SK-N-SH treated with all-trans-retinoic acid at 6 μM for 48 hours (cell line): ENCODE measurements around the gene DPYD.

Experiments used
- ATAC-seq: fragments of 200-7000 bp; cut with Tn5 transposase; 3 replicates; pipeline ENCODE4 v1.9.1; 2020; ENCODE audit warnings: mild to moderate bottlenecking, moderate library complexity
- ARNTL ChIP-seq: fragments of 450-650 bp; formaldehyde crosslinking; IDR thresholded peaks from 2 replicates; pipeline ENCODE4 v1.5.0; 2020; ENCODE audit warnings: low read depth, mild to moderate bottlenecking, moderate library complexity, borderline replicate concordance
- BACH2 ChIP-seq: fragments of 250-450 bp; sonication (Bioruptor Pico); IDR thresholded peaks from 2 replicates; pipeline ENCODE4 v1.9.0; 2021; ENCODE audit warnings: mild to moderate bottlenecking, borderline replicate concordance
- CREB5 ChIP-seq: fragments of 250-450 bp; sonication (Bioruptor Pico); IDR thresholded peaks from 2 replicates; pipeline ENCODE4 v1.5.1; 2020; ENCODE audit warnings: low read depth, mild to moderate bottlenecking, moderate library complexity
- CSDC2 ChIP-seq: fragments of 250-450 bp; sonication (Bioruptor Pico); IDR thresholded peaks from 2 replicates; pipeline ENCODE4 v1.5.0; 2020; ENCODE audit warnings: mild to moderate bottlenecking, moderate library complexity
- CSRNP3 ChIP-seq: fragments of 250-450 bp; sonication (Bioruptor Pico); IDR thresholded peaks from 2 replicates; pipeline ENCODE4 v1.5.1; 2021; ENCODE audit warnings: mild to moderate bottlenecking, moderate library complexity
- ESRRG ChIP-seq: fragments of 250-450 bp; sonication (Bioruptor Pico); IDR thresholded peaks from 2 replicates; pipeline ENCODE4 v1.6.1; 2021; ENCODE audit warnings: mild to moderate bottlenecking
- ISL1 ChIP-seq: fragments of 250-450 bp; sonication (Bioruptor Pico); IDR thresholded peaks from 2 replicates; pipeline ENCODE4 v2.1.2; 2022; ENCODE audit warnings: mild to moderate bottlenecking, moderate library complexity
- OSR1 ChIP-seq: fragments of 250-450 bp; sonication (Bioruptor Pico); IDR thresholded peaks from 2 replicates; pipeline ENCODE4 v1.8.0; 2022; ENCODE audit warnings: moderate library complexity, mild to moderate bottlenecking, inconsistent platforms
- PATZ1 ChIP-seq: fragments of 250-450 bp; sonication (Bioruptor Pico); IDR thresholded peaks from 2 replicates; pipeline ENCODE4 v1.8.0; 2020; ENCODE audit warnings: mild to moderate bottlenecking, moderate library complexity, borderline replicate concordance
- POU6F1 ChIP-seq: fragments of 250-450 bp; sonication (Bioruptor Pico); IDR thresholded peaks from 2 replicates; pipeline ENCODE4 v1.8.0; 2021; ENCODE audit warnings: low read depth, mild to moderate bottlenecking, moderate library complexity, borderline replicate concordance
- PPARA ChIP-seq: fragments of 250-450 bp; sonication (Bioruptor Pico); IDR thresholded peaks from 2 replicates; pipeline ENCODE4 v1.5.0; 2020; ENCODE audit warnings: mild to moderate bottlenecking, borderline replicate concordance
- RARB ChIP-seq: fragments of 250-450 bp; sonication (Bioruptor Pico); IDR thresholded peaks from 2 replicates; pipeline ENCODE4 v1.8.0; 2021; ENCODE audit warnings: mild to moderate bottlenecking, moderate library complexity
- SNAI2 ChIP-seq: fragments of 250-450 bp; sonication (Bioruptor Pico); IDR thresholded peaks from 2 replicates; pipeline ENCODE4 v1.5.0; 2020; ENCODE audit warnings: mild to moderate bottlenecking, moderate library complexity
- TSHZ2 ChIP-seq: fragments of 250-450 bp; sonication (Bioruptor Pico); IDR thresholded peaks from 2 replicates; pipeline ENCODE4 v1.5.0; 2020; ENCODE audit warnings: mild to moderate bottlenecking, moderate library complexity
- ZC3H10 ChIP-seq: fragments of 250-450 bp; sonication (Bioruptor Pico); IDR thresholded peaks from 2 replicates; pipeline ENCODE4 v1.5.1; 2021; ENCODE audit warnings: mild to moderate bottlenecking, moderate library complexity
- ZFP3 ChIP-seq: fragments of 250-450 bp; sonication (Bioruptor Pico); IDR thresholded peaks from 2 replicates; pipeline ENCODE4 v1.5.0; 2020; ENCODE audit warnings: mild to moderate bottlenecking, moderate library complexity
- ZFP30 ChIP-seq: fragments of 450-650 bp; formaldehyde crosslinking; IDR thresholded peaks from 2 replicates; pipeline ENCODE4 v1.5.0; 2022; ENCODE audit warnings: mild to moderate bottlenecking, moderate library complexity
- ZNF565 ChIP-seq: fragments of 450-650 bp; formaldehyde crosslinking; conservative IDR thresholded peaks from 2 replicates; pipeline ENCODE4 v1.5.0; 2020; ENCODE audit warnings: low read depth, mild to moderate bottlenecking, moderate library complexity
- ZNF70 ChIP-seq: fragments of 450-650 bp; formaldehyde crosslinking; IDR thresholded peaks from 2 replicates; pipeline ENCODE4 v1.5.0; 2020; ENCODE audit warnings: mild to moderate bottlenecking, moderate library complexity

The DPYD gene

GRCh38 chr1:97427371-97427770, 493.5 kb downstream of the DPYD start (continued):
- TF ChIP-seq CREB5 (CRISPR knock-in tag), result no peak

GRCh38 chr1:97424209-97424608, 496.6 kb downstream of the DPYD start:
- TF ChIP-seq ZFP30 (CRISPR knock-in tag), result no peak
- no peak for TF ChIP-seq ISL1 (CRISPR knock-in tag)
- TF ChIP-seq ZNF70 (CRISPR knock-in tag), result no peak
- TF ChIP-seq SNAI2, result no peak
- TF ChIP-seq CSRNP3 (CRISPR knock-in tag), result no peak
- TF ChIP-seq PATZ1, result no peak
- no peak for TF ChIP-seq ESRRG (CRISPR knock-in tag)
- TF ChIP-seq CSDC2 (CRISPR knock-in tag), result no peak
- no peak for ATAC-seq

GRCh38 chr1:97423403-97423802, 497.4 kb downstream of the DPYD start:
- no peak for ATAC-seq
- TF ChIP-seq ZFP30 (CRISPR knock-in tag), result no peak
- no peak for TF ChIP-seq RARB
- TF ChIP-seq PPARA, result no peak
- no peak for TF ChIP-seq ZC3H10
- TF ChIP-seq CSDC2 (CRISPR knock-in tag), result no peak
- no peak for TF ChIP-seq CREB5 (CRISPR knock-in tag)
- no peak for TF ChIP-seq TSHZ2 (CRISPR knock-in tag)
- TF ChIP-seq BACH2 (CRISPR knock-in tag), result no peak
- no peak for TF ChIP-seq POU6F1 (CRISPR knock-in tag)
- TF ChIP-seq ZNF565, result no peak
- TF ChIP-seq, all 23 proteins: peak for 0

GRCh38 chr1:97417661-97418060, 503.2 kb downstream of the DPYD start:
- no peak for ATAC-seq
- TF ChIP-seq ARNTL (CRISPR knock-in tag) (no peak), ZC3H10 (no peak), ZFP3 (CRISPR knock-in tag) (no peak), PPARA (no peak), SNAI2 (no peak), CSDC2 (CRISPR knock-in tag) (no peak), PATZ1 (no peak), CSRNP3 (CRISPR knock-in tag) (no peak), OSR1 (no peak), ZNF565 (no peak)
